NCI-H748 treated with DMSO at 0.1 percent for 48 hours (cell line): ENCODE measurements around the gene FAM13B.
"Not testable (repeated sequence)": the region's sequence is repeated elsewhere in the genome, so short reads cannot be mapped to it uniquely, and the experiment has no call there.

Experiments
- DNase-seq: peaks from one replicate; lab custom pipeline; 2025; lab: John Stamatoyannopoulos, UW

Gene FAM13B

DNA sequence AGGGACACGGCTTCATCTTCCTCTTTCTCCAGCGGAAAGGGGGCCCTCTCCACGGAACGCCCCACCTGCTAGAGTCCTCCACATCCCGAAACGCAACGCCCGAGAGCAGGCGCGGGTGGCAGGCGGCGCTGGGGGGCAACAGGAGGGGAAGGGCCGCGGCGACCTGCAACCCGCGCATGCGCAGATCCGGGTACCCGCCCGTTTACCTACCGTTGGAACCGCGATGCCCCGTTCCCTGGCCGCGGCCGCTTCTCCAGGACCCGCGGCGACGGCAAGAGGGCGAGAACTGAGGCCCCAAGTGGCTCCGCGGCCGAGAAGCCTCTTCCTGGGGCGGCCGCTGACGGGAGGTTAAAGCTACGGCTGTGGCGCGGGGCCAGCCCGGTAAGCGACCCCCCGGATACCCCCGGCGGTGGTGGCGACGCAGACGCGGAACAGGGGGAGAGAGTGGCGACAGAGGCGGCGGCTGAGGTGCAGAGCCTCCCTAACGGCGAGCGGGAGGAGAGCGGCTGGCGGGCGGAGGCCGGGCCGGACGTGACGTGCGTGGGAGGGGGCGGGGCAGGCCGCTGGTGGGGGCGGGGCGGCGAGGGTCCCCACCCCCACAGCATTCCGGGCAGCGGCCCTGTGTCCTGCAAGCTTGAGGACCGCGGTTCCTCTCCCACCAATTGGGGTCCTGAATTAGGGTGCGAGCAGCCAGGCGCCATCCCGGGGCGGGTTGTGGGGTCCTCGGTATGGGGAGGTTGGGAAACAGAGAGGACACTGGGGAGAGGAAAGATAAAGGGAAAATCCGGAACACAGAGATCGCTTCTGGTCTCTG is at the start of gene FAM13B:
Gene FAM13B (minus strand): TSS at position 508 of the 814 bp plus-strand sequence. CDS start 13,968 bp downstream, outside the sequence.
- peak; percentile 62 for DNase-seq

DNA sequence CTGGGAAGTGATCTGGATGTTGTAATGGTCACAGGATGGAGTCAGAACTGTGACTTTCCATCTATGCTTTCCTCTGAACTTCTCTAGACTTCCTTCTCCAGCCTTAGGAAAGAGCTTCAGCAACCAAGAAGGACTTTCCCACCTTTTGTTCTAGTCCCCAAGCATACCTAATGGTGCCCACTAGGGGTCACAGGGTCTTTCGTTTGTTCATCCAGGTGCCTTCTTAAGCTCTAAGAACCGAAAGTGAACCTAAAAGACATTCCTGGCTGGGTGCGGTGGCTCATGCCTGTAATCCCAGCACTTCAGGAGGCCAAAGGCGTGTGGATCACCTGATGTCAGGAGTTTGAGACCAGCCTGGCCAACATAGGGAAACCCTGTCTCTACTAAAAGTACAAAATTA is 49.2 kb upstream of the FAM13B start:
- DNase-seq, result no peak

DNA sequence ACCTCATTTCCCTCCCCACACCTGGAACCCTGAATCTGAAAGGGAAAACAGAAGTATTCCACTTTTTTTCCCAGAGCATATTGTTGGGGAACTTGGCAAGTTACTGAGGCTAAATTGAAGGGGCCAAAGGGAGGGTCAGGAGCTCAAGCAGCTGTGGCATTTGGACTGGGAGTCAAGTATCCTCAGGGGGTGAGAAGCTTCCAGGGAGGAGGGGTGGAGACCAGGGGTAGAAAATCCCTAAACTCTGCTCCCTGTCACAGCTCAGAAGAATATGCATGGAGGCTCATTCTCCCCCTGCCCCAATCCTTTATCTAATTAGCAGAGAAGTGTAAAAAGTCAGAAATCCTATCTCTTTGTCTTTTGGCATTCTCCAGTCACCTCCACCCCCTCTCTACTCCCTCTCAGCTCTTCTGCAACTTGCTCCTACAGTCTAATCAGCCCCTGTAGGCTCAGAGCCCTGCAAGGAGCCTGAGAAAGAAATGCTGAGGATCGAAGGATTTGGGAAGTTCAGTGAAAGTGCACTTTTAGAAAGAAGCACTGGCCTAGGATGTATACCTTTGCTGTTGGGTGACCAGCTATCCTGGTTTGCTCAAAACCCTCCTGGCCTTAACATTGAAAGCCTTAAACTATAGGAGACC is 45.2 kb upstream of the FAM13B start:
- no peak for DNase-seq

DNA sequence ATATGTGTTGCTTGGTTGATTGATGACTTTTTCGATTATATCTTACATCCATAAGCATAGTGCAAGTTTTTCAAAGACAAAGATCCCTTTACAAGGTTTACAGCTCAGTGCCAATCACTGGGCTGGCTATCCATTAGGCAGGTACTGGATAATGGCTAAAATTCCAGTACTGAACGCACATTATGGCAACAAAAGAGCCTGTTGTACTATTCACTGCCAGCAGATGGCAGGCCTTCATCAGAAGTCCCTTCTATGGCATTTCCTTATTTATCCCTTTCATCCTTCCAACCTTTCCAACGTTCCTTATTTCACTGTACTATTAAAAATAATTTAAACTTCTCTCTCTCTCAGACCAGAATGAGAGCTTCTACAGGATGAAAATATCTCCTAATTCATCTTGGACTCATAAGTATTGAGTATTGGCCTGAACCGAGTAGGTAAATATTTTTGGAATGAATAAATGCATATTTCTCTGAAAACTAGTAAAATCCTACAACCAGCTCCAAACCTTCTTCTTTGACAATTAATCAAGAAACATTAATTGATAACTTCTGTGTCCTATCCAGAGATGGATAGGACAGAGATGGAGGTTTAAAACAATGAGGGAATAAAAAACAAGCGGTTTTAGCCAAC is 44.3 kb upstream of the FAM13B start:
- DNase-seq, result peak; percentile 46

DNA sequence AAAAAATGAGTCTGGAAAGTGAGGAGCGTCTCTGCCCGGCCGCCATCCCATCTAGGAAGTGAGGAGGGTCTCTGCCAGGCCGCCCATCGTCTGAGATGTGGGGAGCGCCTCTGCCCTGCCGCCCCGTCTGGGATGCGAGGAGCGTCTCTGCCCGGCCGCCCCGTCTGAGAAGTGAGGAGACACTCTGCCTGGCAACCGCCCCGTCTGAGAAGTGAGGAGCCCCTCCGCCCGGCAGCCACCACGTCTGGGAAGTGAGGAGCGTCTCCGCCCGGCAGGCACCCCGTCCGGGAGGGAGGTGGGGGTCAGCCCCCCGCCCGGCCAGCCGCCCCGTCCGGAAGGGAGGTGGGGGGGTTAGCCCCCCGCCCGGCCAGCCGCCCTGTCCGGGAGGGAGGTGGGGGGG is 37.1 kb upstream of the FAM13B start:
- DNase-seq, result not testable (repeated sequence)

DNA sequence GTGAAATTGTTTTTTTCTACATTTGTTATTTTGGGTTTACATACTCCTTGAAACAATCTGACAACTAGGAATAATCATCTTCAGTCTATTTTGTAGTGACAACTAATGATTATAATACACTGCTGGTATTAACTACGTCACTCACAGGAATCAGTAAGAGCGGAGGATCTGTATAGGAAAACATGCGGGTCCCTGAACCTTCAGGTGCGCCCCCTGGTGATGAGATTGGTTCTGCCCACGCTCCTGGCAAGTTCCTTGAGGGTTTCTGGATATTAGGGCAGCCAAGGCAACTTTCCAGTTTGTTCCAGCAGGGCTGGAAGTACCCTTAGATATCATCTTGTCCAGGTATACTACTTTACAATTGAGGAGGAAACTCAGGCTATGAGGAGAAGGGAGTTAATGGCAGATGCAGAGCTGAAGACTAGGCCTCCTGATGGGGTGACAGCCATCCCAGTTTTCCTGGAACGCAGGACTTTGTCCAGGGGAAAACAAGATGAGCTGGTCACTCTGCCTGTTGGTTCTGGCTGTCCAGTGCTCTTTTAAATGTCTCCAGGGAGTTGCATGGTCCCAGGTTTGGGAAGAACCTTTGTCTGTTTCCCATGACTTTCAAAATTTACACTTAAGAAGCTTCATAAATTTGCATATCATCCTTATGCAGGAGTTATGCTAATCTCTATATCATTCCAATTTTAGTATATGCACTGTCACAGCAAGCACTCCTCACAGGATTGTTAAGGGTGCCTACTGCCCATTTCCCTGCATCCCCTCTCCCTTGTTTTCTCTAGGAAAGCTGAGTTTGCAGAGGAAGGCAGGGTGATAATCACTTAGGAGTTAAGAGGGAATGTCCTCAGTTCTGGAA is 36.1 kb upstream of the FAM13B start:
- peak; percentile 42 for DNase-seq

DNA sequence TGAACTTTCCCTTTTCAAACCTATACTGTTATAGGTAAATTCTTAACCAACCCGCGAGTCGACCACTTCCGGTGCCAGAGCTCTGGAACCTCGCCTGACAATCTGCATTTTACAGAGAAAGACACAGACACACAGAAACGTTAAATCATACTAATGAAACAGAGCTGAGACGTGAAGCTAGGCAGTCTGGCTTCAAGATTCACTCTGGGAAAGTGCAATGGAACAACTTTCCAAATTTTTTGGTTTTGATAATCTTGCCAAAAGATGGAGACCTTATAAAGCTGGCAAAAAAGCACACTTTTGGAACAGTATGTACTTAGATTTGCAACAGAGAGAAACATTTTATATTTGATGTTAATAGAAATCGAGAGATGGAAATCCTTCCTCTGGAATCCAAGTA is 35.1 kb upstream of the FAM13B start:
- no peak for DNase-seq

DNA sequence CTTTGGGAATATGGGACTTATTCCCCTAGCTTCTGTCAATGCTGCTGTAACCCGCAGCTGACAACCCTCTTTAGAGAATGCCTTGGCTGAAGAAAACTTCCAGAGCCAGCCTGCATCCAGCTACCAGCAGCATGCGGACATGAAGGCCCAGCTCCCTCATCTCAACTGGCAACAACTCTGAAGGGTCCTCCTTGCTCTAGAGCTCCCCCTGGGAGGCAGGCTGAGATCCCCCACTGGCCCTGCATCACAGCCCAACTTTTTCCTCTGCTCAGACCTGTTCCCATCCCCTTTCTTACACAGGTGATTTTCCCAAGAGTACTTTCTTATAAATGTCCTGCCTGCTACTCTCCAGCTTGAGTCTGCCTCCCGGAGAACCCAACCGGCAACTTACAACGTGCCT is 32.2 kb upstream of the FAM13B start:
- DNase-seq, result no peak

DNA sequence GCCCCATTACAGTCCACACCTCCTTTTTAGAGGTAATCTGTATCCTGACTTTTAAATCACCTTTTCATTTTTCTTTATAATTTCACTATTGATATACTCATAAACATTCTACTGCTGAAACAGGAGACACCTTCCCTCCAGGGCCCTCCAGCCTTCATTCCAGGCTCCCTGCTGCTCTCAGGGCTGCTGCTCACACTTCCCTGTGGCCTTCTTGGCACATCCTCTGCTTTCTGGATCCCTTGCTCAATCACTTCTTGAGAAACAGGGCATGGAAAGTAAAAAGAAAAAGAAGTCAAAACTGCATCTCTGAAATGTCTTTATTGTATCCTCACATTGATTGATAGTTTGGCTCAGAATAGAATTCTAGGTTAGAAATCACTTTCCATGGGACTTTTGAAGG is 31.6 kb upstream of the FAM13B start:
- no peak for DNase-seq

DNA sequence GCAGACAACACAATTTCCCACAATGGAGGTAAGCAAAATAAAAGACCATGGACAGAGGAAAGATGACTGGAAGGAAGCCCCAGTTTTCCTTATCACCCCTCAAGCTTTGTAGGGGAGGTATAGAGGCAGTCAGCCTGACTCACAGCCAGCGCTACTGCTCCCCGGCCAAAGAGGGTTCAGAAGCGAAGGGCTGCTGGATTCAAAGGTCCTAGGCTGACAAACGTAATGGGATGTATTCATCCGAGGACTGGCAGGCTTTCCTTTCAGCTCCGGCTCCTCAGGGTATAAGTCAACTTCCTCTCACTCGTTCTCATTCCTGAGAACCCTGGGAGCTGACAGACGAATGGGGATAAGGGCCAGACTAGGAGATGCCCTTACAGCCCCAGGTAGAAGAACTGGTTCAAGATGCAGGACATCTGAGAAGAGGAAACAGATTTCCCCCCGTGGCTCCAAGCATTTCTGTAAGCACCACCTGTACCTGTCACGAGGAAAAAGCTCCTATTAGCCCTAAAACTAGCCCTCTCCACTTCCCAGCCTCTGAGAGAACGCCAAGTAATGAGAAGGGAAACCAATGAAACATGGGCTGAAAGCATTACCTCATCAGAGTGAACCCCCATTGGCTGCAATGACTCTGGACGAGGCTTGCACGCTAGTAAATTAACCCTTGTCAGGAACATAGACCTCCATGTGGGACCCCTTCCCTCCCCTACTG is 22.1 kb upstream of the FAM13B start:
- DNase-seq, result no peak

DNA sequence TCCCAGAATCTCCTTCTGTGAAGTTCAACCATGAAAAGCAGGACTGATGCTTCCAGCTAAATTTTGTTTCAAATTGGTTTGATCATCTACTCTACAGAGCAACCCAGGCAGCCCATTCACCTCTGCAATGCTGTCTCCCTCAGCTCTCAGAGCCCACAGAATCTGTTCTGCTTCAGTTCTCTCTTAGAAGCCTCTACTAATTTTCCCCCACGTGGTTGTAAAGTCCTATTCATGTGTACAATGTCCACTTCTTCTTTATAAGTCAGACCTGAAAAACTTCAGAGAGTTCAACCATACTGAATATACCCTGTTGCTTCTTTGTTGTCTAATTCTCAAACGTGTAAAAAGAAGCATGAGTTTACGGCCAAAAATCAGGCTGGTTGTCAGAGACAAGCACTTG is 21.3 kb upstream of the FAM13B start:
- DNase-seq, result no peak

DNA sequence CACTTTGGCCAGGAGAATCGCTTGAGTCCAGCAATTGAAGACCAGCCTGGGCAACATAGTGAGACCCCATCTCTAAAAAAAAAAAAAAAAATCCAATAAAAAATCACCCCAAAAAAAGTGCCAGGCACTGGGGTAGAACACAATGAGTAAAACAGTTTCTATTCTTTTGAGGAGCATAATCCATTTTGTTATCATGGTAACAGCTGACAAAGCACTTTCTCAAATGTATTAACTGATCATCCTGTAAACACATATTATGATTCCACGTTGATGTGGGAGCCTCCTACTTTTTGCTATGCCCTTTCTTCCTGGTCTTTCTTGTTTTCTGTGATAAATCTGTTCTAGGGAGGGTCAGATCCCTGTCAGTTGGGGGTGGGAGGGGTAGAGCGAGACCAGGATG is 20.7 kb upstream of the FAM13B start:
- DNase-seq, result no peak

DNA sequence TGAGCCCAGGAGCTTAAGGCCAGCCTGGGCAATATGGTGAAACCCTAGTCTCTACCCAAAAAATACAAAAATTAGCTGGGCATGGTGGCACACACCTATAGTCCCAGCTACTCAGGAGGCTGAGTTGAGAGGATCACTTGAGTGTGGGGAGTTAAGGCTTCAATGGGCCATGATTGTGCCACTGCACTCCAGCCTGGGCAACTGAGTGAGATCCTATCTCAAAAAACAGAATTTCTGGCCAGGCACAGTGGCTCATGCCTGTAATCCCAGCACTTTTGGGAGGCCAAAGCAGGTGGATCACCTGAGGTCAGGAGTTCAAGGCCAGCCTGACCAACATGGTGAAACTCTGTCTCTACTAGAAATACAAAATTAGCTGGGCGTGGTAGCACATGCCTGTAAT is 19.8 kb upstream of the FAM13B start:
- DNase-seq, result not testable (repeated sequence)

DNA sequence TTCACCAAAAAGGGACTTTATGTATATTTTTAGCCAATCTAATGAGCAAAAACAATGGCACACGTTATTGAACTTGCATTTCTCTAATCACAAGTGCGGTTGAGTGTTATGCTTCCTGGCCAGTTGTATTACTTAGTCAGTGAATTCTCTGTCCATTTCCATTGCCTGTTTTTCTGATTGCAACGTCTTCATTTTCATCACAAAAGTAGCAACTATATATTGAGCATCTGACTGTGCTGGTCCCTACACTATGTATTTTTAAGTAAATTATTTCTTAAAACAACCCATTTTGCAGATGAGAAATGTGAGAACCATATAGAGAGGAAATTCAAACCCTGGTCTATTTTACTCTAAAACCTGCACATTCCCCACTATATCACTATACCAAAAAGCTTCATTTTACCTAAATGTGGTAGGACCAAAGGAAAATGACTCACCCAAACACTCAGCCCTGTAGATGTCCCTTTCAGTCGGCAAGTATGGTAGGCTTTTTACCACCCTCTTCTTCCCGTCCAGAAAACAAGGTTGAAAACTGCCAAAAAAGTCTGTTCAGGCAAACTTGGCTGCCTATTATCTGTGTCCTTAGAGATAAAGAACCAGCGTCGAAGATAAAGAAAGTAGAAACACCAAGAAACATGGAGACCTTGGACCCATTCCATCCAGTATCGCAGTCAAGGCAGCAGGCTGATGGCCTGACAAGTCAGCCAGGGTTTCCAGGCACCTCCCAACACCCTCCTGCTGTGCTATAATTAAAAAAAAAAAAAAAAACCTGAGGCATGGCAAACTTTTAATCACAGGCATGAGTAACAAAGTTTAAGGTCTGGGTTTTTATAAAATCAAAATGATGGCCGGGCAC is 18.8 kb upstream of the FAM13B start:
- DNase-seq, result no peak

DNA sequence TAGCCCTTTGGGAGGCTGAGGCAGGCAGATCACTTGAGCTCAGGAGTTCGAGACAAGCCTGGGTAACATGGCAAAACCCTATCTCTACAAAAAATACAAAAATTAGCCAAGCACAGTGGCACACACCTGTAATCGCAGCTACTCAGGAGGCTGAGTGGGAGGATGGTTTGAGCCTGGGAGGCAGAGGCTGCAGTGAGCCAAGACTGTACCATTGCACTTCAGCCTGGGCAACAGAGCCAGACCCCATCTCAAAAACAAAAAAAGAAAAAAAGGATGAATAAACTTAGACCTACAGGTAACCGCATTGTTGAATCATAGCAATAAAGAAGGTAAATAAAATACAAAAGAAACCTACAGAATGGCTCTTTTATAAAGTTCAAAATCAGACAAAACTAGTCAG is 12.4 kb upstream of the FAM13B start:
- not testable (repeated sequence) for DNase-seq

DNA sequence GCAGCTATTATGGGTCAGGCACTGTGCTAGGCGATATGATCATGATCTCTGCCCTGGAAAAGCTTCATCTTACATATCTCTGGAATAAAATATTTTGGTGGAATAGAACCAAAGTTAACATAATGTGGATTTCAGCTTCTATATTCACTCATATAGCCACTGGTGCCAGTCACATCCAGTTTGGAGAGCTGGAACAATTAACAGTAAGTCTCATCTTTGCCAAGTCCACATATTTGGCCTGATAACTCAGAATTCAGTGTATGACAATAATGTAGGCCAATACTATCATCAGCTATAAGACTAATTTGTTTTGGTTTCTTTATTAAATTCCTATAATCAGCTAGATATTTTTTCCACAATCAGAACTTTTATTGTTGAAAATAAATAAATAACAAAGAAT is 5.9 kb upstream of the FAM13B start:
- no peak for DNase-seq

DNA sequence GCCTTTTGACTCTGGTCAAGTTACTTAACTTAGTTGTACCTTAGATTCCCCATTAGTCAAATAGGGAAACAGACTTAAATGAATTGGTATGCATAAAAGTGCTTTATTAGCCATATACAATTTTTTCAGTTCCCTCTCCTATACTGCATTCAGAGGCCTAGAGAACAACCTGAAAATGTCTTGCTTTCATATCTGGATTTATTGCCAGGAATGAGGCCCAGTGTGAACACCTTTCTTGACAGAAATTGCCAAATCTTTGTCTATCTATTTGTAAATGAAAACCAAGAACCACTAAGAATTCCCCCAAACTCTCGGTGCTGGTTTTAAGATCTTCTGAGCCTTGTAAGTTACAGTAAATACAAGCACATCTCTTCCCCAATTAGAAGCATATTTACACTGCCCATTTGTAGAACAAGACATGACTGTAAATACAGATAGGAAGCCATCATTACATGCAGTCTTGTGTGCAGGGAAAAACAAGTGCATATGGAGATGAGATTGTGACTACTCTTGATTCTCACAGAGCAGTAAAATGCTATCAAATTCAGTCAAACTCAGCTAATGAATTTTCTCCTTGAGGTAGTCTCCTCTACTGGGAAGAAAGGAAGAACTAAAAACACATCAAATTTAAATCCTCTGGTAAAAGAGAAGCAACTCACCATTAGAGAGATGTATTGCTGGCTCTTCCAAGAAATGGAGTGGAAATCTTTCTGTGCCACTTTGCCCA is 5.2 kb upstream of the FAM13B start:
- DNase-seq, result no peak

DNA sequence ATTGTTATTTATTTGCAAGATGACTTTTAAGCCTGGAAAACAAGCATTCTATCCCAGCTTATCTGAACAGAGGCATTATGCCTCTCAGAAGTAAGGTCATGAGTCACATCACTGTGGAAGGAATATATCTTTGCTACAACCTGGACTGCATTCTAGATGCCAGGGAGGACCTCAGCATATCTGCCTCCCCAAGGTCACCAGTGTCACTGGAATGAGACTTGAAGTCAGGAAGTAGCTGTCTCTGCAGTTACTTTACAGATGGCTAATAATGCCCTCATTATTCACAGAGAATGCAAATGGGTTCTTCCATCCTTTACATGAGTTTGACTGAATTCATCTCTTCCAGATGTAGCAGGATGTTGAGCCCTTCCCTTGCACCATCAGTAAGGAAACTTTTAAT is 4.4 kb upstream of the FAM13B start:
- no peak for DNase-seq

DNA sequence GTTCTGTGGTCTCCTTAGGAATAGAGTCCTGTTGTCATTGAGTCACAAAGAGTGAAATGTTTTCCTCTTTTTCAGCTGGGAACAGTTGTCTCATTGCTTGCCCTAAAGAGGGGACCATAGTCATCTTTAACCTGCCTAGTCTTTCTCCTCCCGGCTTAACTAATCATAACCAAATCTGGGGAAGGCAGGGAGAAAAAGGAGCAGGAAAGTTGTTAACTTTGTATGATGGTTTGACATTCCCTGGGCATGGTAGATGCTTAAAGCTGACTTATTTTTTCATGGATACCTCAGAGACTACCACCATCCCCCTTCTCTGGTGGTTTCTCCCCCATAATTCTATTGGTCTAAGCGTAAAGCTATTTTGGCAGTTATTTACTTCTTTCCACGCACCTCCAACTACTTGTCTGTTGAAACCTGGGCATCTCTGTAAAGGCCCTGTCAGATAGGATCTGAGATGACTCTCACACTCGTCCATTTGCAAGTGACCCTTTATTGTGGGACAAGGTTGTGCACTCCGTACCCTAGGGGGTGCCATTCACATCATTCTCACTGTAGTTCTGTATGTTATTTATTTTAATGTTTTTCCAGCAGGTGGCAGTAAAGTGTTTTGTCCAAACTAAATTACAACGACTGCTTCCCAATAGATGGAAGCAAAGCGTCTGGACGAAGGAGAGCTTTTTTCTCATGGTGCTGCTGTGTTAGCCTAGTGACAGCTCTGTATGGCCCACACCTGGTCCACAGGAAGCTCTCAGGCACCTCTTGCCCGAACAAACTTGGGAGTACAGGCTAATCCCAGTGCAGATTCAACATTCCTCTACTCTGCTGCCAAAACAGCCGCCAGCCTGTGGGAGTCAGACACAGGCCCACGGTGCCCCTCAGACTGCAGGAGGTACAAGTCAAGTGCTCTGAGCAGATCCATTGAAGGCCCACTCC is 3.0 kb upstream of the FAM13B start:
- peak; percentile 83 for DNase-seq
